ENCODE data around the gene CELSR2.
"Not testable (repeated sequence)": the region's sequence is repeated elsewhere in the genome, so short reads cannot be mapped to it uniquely, and the experiment has no call there.

CELSR2 gene

GRCh38 chr1:109282497-109282951 is 33.2 kb downstream of the CELSR2 start:
- no peak for DNase-seq

GRCh38 chr1:109282952-109283747 is 33.8 kb downstream of the CELSR2 start, which contains the start of gene PSRC1:
PSRC1 (minus strand) TSS chr1:109283145.
- peak; percentile 89 to 92 for DNase-seq

- no peak for DNase-seq
Observed at GRCh38 chr1:109283748-109284600, 34.6 kb downstream of the CELSR2 start.

GRCh38 chr1:109286762-109287161 is 37.4 kb downstream of the CELSR2 start:
- DNase-seq = not testable (repeated sequence)

- DNase-seq = no peak
Observed at GRCh38 chr1:109290137-109290536, 40.8 kb downstream of the CELSR2 start.

GRCh38 chr1:109290998-109291397 is 41.7 kb downstream of the CELSR2 start:
- DNase-seq = peak in 1 of 2 donors; percentile 63

- no peak for DNase-seq
Observed at GRCh38 chr1:109292364-109292763, 43.0 kb downstream of the CELSR2 start.

- DNase-seq = no peak
Observed at GRCh38 chr1:109293026-109293425, 43.7 kb downstream of the CELSR2 start.

GRCh38 chr1:109294481-109294880 is 45.1 kb downstream of the CELSR2 start:
- DNase-seq = no peak

- DNase-seq = no peak
Observed at GRCh38 chr1:109295712-109296415, 46.5 kb downstream of the CELSR2 start.

GRCh38 chr1:109296782-109297181 is 47.4 kb downstream of the CELSR2 start:
- no peak for DNase-seq

- no peak for DNase-seq
Observed at GRCh38 chr1:109298666-109299557, 49.6 kb downstream of the CELSR2 start.

- DNase-seq = no peak
Observed at GRCh38 chr1:109299558-109300343, 50.4 kb downstream of the CELSR2 start.

- no peak for DNase-seq
Observed at GRCh38 chr1:109300650-109301151, 51.4 kb downstream of the CELSR2 start.

- no peak for DNase-seq
Observed at GRCh38 chr1:109301874-109302273, 52.5 kb downstream of the CELSR2 start.

- DNase-seq = no peak
Observed at GRCh38 chr1:109304226-109304920, 55.0 kb downstream of the CELSR2 start.

- not testable (repeated sequence) for DNase-seq
Observed at GRCh38 chr1:109305991-109306390, 56.7 kb downstream of the CELSR2 start.

- no peak for DNase-seq
Observed at GRCh38 chr1:109306832-109307273, 57.5 kb downstream of the CELSR2 start, which contains the start of gene MYBPHL. MYBPHL (minus strand) TSS chr1:109307011; CDS start chr1:109306991, 20 bp downstream.

GRCh38 chr1:109307274-109308021 is 58.1 kb downstream of the CELSR2 start:
- peak in 1 of 2 donors; percentile 23 for DNase-seq
